Hematopoietic multipotent progenitor cell (in vitro differentiated cells): ENCODE results near the gene CBX6. TPM values are rescaled to one million over a fixed set of nuclear protein-coding genes. Genes with fewer than 3 reads are reported as not detected.
"Not testable (repeated sequence)": the region's sequence is repeated elsewhere in the genome, so short reads cannot be mapped to it uniquely, and the experiment has no call there.

ENCODE experiments used
- DNase-seq, 3 donors: peaks; one replicate each; pipeline ENCODE4 v3.0.0-alpha.2; 2011 to 2015; ENCODE audit warnings: low read depth in 2 of 3, low spot score in 2 of 3
- total RNA-seq: library from RNA; depleted of rRNA; stranded (reverse); fragments of >200 nt; gene quantifications from one replicate; pipeline ENCODE4 v1.2.3, GENCODE V29; 2012

CBX6 gene
- total RNA-seq, 1 donor: 15.6 TPM

DNA sequence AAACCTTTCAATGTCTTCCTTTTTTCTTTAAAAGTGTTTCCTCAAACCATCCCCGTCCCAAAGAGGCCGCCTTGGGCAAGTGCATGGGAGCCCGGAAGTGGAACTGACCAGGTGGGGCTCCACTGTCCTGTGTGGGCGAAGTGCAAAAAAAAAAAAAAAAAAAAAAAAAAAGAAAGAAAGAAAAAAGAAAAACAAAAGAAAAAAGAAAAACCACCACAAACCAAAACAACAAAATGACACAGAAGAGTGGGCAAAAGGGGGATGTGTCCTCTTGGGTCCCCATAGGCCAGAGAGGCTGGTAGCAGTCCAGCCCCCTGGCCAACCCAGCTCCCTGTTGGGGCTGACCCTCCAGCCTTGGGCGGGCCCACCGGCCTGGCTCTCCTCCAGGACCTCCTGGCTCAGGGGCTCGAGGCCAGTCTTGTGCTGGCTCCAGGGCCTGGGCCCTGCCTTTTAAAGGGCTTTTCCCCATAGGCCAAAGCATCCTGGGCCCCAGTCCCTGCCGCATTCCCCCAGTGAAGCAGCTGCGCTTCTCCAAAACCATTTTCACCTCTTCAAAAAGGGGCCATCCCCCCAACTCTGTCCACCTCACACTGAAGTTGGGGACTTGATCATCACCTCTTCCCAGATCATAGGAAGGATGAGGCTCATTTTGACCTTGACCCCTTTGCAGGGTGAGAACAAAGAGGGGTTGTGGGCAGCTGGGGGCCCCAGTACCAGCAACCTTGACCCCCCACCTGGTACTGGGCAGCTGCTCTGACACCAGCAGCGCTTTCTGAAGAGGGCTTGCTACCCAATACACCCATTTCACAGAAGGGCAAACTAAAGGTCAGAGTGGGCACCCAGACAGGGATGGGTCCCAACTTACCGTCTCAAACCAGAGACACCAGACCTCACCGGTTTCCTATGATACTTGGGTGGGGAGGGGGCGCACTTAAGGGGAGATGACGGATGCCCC is 9.4 kb downstream of the CBX6 start:
- no peak for DNase-seq

DNA sequence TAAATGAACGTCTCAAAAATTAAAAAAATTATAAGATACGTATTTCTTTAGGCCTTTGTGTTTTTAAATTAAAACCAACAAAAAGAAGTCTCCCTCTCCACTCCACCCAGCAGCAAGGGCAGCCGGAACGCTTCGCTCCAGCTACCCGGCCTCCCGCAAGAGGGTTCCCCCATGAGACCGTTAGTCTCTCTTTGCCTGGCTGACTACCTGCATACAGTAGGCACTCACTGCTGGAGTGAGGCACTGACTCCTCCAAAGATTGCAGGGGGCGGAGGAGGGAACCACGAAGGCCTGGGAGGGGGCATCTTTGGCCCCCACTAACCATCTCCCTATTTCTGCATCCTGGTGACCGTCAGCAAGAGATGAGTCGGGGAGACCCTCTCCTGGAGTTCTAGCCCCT is 10.1 kb downstream of the CBX6 start:
- no peak for DNase-seq

DNA sequence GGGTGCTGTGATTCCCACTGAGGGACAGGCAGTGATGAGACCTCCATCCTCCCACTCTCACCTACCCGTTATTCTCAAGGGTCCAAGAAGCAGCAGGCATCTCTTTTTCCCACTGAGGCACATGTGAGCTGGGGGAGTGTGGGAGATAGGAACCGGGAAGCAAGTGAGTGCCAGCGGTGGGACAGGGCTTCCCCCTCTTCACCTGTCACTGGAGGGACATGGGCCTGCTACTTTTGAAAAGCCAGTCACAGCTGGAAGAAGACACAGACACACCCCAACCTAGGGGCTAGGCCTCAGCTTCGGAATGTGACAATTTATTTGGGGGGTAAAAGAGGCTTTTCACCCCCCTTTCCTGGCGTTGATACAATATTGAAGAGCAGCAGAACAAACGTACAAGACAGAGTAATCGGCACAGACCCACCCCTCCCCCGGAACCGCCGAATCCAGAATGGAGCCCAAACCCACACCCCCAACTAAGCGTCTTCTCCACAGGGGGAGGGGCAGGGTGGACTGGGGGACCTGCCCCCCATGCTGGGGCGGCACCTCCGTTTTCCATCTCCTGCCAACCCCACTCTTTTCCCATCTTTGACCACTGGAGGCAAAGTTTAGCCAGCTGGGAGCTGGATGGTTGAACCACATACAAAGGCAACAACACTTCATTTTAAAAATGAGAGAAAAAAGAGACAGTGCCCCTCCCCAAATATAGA is 10.7 kb downstream of the CBX6 start:
- no peak for DNase-seq

DNA sequence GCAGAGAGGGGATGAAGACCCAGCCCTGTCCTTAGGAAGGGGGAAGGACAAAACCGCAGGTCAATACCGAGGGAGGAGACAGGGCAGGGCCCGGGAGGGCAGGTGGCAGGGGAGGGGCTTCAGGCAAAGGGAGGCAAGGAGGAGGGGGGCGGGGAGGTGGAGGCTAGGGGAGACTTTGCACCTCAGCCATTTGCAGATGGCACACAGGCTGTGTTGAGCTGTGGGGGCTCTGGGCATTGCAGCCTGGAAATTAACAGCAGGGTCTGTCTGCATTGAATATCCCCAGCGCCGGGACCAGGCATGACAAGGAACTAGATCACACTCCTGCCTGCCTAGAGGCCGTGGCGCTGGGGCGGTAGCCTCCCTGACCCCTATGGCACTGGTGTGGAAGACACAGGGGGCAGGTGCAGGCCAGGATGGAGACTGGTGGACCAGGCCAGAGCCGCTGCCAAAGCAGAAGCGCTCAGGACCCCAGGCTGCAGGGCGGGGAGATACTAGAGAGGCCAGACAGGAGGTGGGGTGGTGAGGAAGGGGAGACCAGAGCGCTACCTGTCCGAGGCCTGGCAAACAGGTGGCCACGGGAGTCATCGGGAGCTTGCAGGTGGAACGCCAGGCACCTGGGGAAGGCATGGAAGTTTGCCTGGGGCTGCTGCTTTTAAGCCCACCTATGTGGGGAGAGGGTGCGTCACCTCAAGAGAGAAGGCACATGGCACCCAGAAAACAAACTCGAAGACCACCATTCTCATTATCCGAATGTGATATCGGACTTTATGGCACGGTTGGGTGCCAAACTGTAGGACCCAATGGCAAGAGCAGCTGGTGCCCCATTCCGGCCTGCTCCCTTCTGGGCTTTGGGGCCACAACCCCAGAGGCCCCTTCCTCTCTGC is 11.5 kb downstream of the CBX6 start:
- no peak for DNase-seq

DNA sequence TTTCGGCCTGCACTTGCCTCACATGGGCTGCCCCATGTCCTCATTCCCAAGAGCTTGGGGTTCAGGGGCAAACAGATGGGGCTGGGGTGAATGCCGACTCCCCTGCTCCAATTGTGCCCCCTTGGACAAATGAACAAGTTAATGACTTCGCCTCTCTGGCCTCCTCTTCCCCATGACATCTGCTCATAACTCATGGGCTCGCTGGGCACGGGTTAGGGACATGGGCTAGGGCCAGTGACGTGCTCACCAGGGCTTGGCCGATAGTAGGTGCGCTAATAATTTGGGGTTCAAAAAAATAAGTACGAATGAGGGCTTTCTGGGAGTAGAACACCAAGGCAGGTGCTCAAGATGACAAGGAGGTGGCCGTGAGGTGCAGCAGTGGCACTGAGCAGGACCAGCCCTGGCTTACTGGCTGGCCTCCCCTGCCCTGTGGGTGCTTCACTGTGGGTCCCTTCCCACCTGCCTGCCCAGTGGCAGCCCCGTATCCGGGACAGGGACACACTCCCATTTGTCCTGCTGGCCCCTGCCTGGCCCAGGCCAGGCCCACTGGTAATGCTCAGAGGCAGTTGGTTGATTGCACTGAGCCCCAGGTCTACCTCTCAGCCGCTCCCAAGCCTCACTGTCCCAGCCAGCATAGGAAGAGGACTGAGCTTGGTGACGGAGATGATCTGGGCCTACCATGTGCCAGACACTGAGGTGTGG is 12.3 kb downstream of the CBX6 start:
- no peak for DNase-seq

DNA sequence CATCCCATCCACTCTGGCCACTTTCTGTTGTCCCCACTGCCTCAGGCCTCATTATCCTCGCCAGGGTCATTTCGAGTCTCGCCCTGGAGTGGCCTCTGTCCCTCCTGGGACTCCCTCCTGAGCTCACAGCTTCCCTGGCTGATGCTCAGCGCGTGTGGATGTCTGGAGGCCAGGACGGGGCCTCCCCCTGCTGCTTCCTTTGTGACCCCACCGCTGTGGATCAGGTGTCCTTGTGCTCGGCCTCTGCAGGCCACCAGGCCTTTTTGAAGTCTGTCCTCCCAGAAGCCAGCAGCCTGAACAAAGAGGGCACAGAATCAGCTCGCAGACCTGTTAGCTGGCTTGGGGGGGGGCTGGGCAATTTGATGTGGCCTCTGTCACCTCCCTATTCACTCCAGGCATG is 13.5 kb downstream of the CBX6 start:
- DNase-seq: no peak

DNA sequence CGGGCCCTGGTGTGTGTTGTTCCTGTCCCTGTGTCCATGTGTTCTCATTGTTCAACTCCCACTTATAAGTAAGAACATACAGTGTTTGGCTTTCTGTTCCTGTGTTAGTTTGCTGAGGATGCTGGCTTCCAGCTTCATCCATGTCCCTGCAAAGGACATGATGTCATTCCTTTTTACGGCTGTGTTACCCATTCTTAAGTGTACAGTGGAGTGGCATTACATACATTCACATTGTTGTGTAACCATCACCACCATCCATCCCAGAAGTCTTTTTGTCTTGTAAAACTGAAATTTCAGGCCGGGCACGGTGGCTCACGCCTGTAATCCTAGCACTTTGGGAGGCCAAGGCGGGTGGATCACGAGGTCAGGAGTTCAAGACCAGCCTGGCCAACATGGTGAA is 17.5 kb downstream of the CBX6 start:
- DNase-seq: not testable (repeated sequence)

DNA sequence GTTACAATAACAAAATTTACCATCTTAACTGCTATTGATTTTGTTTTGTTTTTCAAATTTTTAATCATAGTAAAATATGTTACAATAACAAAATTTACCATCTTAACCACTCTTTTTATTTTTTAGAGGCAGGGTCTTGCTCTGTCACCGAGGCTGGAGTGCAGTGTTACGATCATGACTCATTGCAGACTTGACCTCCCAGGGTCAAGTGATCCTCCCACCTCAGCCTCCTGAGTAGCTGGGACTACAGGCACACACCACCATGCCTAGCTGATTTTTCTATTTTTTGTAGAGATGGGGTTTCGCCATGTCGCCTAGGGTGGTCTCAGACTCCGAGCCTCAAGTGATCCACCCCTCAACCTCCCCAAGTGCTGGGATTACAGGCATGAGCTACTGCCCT is 18.1 kb downstream of the CBX6 start:
- not testable (repeated sequence) for DNase-seq

DNA sequence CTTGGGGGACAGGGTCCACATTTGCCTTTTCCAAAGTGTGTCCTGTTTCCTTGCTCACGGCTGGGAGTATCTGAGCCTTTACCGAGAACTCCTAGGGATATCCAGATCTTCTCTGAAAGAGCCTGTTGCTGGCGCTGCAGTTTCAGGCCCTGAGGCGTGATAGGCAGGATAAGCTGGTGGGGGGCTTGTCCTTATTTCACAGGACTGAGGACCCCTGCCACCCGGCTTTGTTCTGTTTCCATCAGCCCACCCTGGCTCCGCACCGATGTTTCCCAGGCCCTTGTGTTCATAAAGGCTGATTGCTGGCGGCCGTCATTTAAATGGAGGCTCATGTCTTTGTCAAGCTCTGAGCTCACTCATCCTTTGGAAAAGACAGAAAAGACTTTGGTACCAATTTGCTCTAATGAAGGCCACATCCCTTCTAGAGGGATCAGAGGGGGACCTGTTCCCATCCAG is 18.8 kb downstream of the CBX6 start:
- no peak for DNase-seq

DNA sequence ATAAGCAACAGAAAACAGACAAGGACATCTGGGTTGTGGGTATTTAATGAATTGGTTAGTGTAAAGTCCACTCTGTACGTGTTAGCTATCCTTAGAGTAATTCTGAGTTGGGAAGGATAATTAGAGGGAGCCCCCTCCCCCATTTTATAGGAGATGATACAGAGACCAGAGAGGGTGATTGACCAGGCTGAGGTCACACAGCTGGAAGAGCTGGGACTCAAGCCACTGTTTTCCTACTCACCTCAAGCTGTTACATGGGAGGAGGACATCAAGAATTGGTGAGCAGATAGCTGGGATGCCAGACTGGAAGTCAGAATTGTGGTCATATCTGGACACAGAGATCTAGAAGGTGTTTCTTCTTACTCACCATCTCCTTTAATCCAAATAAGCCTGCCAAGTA is 19.5 kb downstream of the CBX6 start:
- DNase-seq: no peak

DNA sequence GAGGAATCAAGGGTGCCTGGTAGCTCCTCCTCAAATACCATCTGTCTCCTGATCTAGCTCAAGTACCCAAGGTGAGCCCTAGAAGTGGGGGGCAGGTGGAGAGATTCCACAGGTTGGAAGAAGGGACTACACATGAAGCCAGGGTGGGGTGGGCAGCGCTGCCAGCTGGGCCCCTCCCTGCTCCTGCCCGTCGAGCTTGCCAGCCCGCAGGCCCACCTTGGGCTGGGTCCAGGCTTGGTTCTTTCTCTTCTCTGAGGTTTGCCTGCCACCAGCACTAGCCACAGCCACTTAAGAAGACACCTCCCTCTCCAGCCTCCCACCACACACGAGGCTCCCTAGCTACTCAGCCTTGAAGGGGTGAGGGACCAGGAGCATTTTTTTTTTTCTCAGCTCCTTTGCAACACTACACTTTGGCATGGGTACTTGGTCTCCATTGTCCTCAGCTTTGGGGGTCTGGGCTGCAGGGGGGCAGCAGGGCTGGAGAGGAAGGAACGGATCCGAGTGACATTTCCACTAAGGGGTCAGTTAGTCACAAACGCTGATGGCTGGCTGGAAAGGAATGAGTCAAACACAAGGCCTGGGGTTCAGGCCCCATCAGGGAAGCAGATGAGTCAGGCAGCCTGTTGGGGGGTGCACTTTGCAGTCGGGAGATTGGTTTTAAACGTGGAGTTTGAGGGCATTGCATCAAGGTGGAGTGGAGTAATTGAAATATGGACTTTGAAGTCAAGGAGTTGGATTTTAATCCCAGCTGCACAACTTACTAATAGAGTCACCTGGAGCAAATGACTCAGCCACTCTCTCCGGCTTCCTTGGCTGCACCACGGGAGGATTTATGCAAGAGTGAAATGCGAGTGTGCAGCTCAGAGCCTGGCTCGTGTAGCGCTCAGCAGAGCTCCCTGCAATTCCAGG is 20.8 kb downstream of the CBX6 start:
- DNase-seq: no peak

DNA sequence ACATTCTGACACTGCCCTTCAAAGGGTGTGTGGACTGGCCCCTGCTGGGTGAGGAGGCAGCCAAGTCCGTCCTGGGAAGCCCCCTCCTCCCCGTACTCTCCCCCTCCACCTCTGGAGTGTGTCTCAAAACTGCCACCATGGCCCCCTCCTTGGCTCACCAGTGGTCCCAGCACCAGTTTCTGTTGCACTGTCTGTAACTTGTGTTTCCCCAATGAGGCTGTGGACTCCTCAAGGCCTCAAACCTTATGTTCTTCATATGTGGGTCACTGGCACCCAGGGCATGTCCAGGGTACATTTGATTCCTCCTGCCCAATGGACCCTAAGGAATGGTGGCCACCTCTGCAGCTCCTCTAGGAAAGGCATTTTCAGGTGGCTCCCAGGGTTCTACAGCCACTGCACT is 21.6 kb downstream of the CBX6 start:
- no peak for DNase-seq

DNA sequence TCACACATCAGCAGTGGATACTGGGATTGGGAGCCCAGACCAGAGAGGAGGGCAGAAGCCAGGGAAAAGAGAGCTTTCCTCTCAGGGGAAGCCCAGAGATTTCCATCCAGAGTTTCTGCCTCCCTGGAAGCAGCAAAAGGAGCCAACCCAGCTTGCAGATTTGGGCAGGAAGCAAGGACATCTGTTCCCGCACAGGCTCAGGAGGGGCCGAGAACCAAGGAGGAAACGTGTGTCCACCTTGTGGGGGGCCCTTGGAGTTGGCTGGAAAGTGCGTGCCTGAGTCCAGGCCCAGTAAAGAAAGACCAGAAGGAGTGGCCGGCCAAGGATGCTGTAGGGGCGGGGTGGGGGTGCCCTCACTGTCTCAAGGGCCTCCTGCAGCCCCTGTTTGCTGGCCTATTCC is 22.2 kb downstream of the CBX6 start:
- no peak for DNase-seq

DNA sequence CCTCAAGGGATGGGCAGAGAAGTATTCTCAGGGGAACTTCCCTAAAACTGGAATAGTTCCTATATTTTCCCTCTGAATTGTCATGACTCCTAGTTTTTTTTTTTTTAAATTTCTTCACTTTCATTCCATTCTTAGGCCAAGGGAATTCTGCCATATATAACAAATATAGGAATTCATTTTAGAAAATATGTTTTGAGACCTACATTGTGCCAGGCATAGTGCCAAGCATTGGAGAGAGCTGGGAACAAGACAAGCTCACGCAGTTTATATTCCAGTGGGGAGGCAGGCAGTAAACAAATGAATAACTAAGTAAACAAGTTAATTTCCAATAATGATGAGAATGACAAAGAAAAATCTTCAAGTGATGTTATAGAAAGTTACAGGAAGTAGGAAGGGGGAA is 25.6 kb downstream of the CBX6 start:
- no peak for DNase-seq

DNA sequence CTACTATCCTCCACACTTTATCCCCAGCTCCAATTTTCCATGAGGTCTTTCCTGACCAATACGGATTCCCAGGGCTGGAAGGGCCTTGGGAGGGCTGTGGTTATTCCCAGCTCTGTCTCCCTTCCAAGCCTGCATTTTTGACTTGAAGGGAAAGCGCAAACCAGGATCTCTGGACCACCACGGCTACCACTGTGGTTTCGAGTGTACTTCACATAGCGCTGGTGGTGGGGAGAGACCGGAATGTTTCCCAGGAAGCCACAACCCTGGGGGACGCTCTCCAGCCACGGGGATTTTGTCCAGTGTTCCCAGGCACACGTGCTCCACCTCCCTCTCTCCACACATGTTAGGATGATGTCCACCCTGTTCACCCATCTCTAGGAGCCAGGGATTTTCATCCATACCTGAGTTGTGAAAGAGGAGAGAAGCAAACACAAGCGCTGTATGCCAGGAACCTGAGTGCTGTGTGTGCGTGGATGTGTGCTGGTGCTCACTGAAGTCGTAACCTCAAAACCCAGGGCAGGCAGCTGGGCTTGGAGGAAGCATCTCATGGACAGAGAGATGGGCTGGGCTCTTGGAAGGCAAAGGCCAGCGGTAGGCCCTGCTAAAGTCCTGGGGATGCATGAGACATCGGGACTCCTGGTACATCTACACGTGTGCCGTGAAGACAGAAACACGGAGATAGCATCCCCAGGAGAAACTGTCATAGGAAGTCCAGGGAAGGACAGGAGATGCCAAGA is 26.8 kb downstream of the CBX6 start:
- no peak for DNase-seq

DNA sequence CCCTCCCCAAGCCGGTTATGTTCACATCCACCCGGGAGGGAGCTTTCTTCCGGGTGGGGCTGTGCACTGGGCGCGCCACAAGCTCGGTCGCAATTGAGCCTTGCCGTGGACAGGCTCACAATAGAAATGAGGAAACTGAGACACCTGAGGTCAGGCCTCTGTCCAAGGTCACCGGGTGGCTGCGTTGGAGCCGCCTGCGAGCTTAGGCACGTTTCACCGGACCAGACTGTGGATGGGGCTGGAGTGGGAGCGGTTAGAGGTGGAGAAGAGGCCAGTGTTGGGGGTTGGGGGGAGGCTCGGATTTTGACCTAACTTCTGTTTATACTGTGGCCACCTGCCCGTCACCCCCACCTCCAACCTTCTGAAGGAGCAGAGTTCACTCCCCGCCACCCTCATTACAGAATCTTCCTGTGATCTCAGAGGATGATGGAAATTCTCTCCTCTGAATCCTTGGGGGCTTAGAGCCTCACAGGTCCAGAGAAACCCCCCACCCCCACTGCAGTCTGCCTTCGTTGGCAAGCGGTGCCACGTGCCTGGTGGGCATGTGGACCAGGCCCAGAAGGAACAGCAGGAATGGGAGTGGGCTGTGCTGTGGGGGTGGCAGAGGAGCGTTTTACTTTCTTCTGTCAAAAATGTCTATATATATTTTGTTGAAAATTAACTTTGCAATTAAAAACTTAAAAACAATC is 27.6 kb downstream of the CBX6 start:
- DNase-seq: no peak

DNA sequence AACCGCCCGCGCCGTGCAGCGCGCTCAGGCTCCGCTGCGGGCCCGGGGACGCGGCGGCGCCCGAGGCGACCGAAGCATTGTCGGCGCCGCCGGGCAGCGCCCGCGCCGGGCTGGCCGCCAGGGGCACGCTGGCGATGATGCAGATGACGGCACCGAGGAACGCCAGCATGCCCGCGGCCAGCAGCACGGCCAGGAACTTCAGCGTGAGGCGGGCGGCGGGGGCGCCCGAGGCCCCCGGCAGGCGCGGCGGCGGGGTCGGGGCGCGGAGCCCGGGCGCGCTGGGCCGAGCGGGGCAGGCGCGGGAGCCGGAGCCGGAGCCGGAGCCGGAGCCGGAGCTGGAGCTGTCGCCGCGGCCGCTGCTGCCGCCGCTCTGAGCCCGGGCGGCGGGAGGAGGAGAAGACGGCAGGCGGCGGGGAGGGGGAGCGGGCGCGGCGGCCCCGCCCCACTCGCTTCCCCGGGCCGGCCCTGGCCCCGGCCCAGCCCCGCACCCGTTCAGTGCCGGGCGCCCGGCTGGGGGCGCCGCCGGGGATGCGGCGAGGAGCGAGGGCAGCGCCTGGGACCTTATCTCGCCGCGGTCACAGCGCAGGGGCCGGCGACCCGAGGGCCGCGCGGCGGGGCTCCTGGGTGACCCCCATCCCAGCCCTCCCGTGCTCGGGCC is 28.2 kb downstream of the CBX6 start, which contains the start of gene NPTXR:
TSS of gene NPTXR (minus strand) at position 372 of the 658 bp plus-strand sequence.
- DNase-seq: peak in 2 of 3 donors; percentile 50 to 51
